Measurements from ENCODE around the gene HJV. TPM values are rescaled to one million over a fixed set of nuclear protein-coding genes. Genes with fewer than 3 reads are reported as not detected.

The HJV gene
- total and polyA plus RNA-seq, 2 of the 8 experiments (the other 6 are each of a cell fraction or from before 2014, with no cell fraction given): 0.32 to 0.70 TPM

DNA sequence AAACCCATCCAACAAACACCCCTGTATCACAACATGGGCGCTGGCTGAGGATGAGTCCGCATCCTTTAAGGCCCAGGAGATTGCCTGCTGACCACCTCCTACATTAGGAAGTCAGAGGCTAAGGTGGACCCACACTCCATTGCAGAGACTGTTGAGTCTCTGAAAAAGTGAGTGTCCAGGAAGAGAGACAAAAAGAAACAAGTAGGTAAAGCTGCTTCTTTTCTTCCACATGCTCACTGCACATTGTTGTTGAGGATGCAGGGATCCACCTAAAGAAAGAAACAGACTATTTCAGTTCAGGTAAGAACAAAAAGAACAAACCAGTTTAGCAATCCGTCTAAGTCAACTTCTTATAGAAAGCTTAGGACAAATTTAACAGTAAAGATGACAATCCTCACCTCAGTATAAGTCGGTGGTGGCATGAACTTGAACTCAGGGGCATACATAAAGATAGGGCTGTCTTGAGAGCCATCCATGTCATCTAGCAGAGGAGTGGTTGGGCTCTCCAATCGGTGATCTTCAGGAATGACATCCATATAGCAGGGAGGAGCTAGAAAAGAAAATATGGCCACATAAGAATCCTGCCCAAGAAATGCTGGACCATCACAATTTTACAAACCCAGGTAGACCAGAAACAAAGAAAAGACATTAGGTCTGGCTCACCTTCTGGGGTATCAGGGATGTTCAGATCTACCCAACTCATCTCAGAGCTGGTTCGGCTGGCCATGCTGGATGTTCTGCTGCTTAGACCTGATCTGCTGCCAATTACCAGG, 27.7 kb downstream of the HJV start (continued):
- TF ChIP-seq, protein P1, sequence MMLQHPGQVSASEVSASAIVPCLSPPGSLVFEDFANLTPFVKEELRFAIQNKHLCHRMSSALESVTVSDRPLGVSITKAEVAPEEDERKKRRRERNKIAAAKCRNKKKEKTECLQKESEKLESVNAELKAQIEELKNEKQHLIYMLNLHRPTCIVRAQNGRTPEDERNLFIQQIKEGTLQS (IDR thresholded peaks at IDR 0.05; ENCODE audit: insufficient read depth, low read depth, low read length): no peak
